ENCODE data around the gene TSSC4. TPM values are rescaled to one million over a fixed set of nuclear protein-coding genes. Genes with fewer than 3 reads are reported as not detected.

The TSSC4 gene
- total RNA-seq, 1 donor from 2014 or later: 80.8 TPM

GRCh38 chr11:2418693-2419360 lies 18.3 kb downstream of the TSSC4 start:
- DNase-seq (ENCODE audit: low read depth) (no peak), FAIRE-seq (no peak)
- TF ChIP-seq CTCF (IDR thresholded peaks at IDR 0.05; ENCODE audit: insufficient read depth, low read length, severe bottlenecking): no peak
- Histone ChIP-seq H3K36me3 (ENCODE audit: control insufficient read depth, insufficient read depth, low read length) (no peaks in the 10 kb centered on the region), H3K27me3 (ENCODE audit: control insufficient read depth, insufficient read depth, low read length) (no peaks in the 10 kb centered on the region), H3K4me3 (ENCODE audit: low read depth, low read length) (no peak overlapping the region)

DNA sequence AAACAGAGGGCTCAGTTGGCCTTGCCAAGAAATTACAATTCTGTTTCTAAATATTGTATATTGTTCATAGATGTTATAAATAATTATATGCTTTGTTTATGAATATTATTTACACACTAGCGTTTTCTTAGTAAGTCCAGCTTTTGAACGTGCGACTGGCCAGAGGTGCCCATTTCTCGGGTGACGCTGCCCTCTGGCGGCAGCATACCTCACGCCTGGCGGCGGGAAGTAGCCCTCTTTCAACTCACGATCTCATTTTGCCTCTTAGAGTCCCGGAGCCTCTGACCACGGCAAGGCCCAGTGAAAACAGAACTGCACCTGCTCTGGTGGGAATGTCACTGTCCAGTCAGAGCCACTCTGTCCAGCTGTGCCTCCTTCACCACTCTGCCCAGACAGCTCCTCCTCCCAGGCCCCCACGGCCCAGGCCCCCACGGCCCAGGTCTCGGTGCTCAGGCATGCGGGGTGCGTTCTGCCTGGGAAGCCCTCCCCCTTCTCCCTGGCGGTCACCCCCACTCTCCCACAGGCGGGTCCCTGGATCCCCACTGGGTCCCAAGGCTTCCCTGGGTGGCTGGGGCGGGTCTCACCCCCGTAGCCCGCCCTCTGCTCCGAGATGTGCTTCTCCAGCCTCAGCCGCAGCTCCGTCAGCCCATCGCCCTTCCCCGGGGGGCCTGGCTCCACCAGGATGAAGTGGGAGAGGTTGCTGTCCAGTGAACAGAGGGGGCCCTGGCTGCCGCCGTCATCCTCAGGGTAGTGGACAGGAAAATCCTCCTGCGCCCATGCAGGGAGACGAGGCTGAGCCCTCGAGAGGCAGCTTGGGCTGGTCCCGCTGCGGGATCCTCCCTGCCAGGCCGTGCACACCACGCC lies 19.3 kb downstream of the TSSC4 start:
- TF ChIP-seq CTCF (IDR thresholded peaks at IDR 0.05; ENCODE audit: insufficient read depth, low read length, severe bottlenecking): peak; percentile 83
- Histone ChIP-seq H3K27me3 (ENCODE audit: control insufficient read depth, insufficient read depth, low read length) (no peaks in the 10 kb centered on the region), H3K36me3 (ENCODE audit: control insufficient read depth, insufficient read depth, low read length) (no peaks in the 10 kb centered on the region), H3K4me3 (ENCODE audit: low read depth, low read length) (no peak overlapping the region)
- peak; percentile 54 for DNase-seq (ENCODE audit: low read depth)
- no peak for FAIRE-seq

DNA sequence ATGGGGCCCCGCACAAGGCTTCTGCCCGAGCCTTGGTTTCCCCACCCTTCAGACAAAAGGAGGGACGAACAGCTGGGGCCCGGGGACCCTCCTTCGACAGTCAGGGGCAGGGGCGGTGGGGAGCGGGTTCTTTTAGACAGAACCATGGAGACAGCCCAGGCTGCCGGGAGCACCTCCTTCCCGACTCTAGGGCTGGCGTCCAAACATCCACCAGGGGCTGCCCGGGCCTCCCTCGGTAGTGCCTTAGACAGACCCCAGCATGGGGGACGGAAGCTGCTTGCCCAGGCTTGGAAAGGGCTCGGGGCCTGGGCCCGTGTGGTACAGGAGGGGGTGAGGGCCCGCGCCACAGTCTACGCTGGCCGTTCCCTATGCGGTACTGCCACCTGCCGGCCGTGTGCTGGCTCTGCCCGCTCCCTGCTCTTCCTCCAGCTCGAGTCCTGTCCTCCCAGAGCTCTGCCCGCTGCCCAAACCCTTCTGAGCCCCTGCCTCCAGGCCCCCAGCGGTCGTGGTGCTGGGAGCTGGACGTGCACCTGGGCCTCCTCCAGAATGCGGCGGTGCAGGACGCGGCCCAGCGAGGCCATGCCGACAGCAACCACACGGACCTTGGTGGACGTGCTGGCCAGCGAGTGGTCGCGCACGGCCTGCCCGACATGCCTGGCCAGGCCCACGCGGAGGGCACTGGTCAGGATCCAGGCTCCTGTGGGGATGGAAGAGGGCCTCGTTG lies 20.1 kb downstream of the TSSC4 start:
- DNase-seq (ENCODE audit: low read depth) (peak; percentile 25), FAIRE-seq (no peak)
- H3K27me3 ChIP-seq (ENCODE audit: control insufficient read depth, insufficient read depth, low read length): no peaks in the 10 kb centered on the region
- no peaks in the 10 kb centered on the region for H3K36me3 ChIP-seq (ENCODE audit: control insufficient read depth, insufficient read depth, low read length)
- peak; percentile 99 for TF ChIP-seq CTCF (IDR thresholded peaks at IDR 0.05; ENCODE audit: insufficient read depth, low read length, severe bottlenecking)
- H3K4me3 ChIP-seq (ENCODE audit: low read depth, low read length): no peak overlapping the region

DNA sequence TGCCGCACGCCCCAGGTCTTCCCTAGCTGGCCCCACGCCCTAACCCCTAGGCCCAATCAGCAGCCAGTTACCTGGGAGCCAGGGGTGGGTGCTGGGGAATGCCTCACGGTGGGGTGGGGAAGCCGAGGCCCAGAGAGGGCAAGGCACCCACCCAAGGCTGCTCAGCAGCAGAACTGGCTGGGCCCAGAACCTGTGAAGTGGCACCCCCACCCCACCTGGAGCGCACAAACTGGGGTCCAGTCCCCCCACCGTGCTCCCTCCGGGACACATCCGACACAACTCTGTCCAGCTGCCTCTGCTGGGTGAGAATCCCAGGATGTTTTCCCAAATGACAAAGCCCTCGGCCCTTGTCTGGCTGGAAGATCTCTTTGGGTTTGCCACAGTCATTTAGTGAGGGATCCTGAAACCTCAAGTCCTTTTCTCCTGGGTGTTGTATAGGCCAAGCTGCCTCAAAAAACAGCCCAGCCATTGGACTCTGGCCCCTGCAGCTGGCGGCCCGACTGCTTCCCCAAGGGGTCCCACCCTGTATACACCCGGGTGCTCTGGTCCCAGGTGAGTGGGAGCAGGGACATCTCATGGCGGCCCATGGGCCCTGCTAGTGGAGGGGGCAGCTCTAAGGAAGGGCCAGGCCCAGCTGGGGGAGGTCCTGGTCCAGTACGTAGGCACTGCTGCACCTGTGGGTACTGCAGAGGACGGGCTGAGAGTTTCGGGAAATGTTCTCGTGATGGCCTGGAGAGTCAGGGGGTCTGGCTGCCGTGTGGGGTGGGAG lies 20.9 kb downstream of the TSSC4 start:
- FAIRE-seq (no peak), DNase-seq (ENCODE audit: low read depth) (no peak)
- no peaks in the 10 kb centered on the region for H3K27me3 ChIP-seq (ENCODE audit: control insufficient read depth, insufficient read depth, low read length)
- no peak overlapping the region for H3K4me3 ChIP-seq (ENCODE audit: low read depth, low read length)
- no peaks in the 10 kb centered on the region for H3K36me3 ChIP-seq (ENCODE audit: control insufficient read depth, insufficient read depth, low read length)
- no peak for TF ChIP-seq CTCF (IDR thresholded peaks at IDR 0.05; ENCODE audit: insufficient read depth, low read length, severe bottlenecking)

DNA sequence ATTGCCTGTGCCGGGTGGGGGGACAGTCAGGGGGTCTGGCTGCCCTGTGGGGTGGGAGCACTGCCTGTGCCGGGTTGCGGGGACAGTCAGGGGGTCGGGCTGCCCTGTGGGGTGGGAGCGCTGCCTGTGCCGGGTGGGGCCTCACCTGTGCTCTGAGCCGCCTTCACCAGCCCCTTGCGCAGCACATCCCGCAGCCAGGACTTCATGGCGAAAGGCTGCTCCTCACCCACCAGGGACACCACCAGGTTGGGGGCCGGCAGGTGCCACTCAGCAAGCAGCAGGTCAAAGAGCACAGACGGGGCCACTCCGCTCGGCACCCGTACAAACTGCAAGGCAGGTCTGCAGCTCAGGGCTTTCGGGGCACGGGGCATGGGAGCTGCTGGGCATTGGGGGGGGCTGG lies 21.4 kb downstream of the TSSC4 start:
- TF ChIP-seq CTCF (IDR thresholded peaks at IDR 0.05; ENCODE audit: insufficient read depth, low read length, severe bottlenecking): no peak
- FAIRE-seq (no peak), DNase-seq (ENCODE audit: low read depth) (no peak)
- no peaks in the 10 kb centered on the region for H3K27me3 ChIP-seq (ENCODE audit: control insufficient read depth, insufficient read depth, low read length)
- H3K4me3 ChIP-seq (ENCODE audit: low read depth, low read length): no peak overlapping the region
- no peaks in the 10 kb centered on the region for H3K36me3 ChIP-seq (ENCODE audit: control insufficient read depth, insufficient read depth, low read length)

Data from bronchial epithelial cell (primary cell).